PFSK-1 (cell line): ENCODE results near the gene EYA2.

Source experiments
- FOXP2 ChIP-seq: optimal IDR thresholded peaks from 2 replicates; pipeline ENCODE3; 2011; ENCODE audit warnings: borderline replicate concordance, control low read depth, inconsistent platforms; ENCODE audit not compliant: insufficient read depth; ENCODE audit errors: extremely low read length, extremely low read depth
- POLR2AphosphoS5 ChIP-seq: IDR thresholded peaks from 2 replicates; pipeline ENCODE4 v1.6.1; 2012; ENCODE audit warnings: low read depth, mild to moderate bottlenecking, control low read depth, low read length, moderate library complexity
- REST ChIP-seq, 2 experiments: IDR thresholded peaks; 2 replicates each; pipeline versions ENCODE4 v1.6.1 to v1.8.0; 2011 to 2012; ENCODE audit warnings: low read depth in 2 of 2, low read length in 2 of 2, control low read depth in 1 of 2, inconsistent platforms in 1 of 2, mild to moderate bottlenecking in 1 of 2, moderate library complexity in 1 of 2; ENCODE audit not compliant: insufficient read depth in 1 of 2
- SIN3A ChIP-seq: IDR thresholded peaks from 2 replicates; pipeline ENCODE4 v1.6.1; 2012; ENCODE audit warnings: mild to moderate bottlenecking, low read length, moderate library complexity, borderline replicate concordance; ENCODE audit not compliant: insufficient read depth
- TAF1 ChIP-seq: IDR thresholded peaks from 2 replicates; pipeline ENCODE4 v1.6.1; 2012; ENCODE audit warnings: low read length, control low read depth, borderline replicate concordance; ENCODE audit not compliant: insufficient read depth

The EYA2 gene

GRCh38 chr20:47142774-47143170, 248.1 kb downstream of the EYA2 start:
- TF ChIP-seq SIN3A (no peak), FOXP2 (no peak), TAF1 (no peak), POLR2AphosphoS5 (no peak)

- TF ChIP-seq POLR2AphosphoS5, result no peak
- no peak for TF ChIP-seq SIN3A
- TF ChIP-seq REST (IDR thresholded peaks at IDR 0.05; ENCODE audit: insufficient read depth in 1 of 2, low read depth in 2 of 2, low read length in 2 of 2), result no peak
- no peak for TF ChIP-seq TAF1
- TF ChIP-seq FOXP2, result no peak
Observed at GRCh38 chr20:47143657-47144056, 249.0 kb downstream of the EYA2 start.

GRCh38 chr20:47144463-47144862, 249.8 kb downstream of the EYA2 start:
- no peak for TF ChIP-seq TAF1
- TF ChIP-seq SIN3A, result no peak
- no peak for TF ChIP-seq FOXP2

- no peak for TF ChIP-seq SIN3A
- no peak for TF ChIP-seq REST (IDR thresholded peaks at IDR 0.05; ENCODE audit: insufficient read depth in 1 of 2, low read depth in 2 of 2, low read length in 2 of 2)
- no peak for TF ChIP-seq FOXP2
- no peak for TF ChIP-seq TAF1
- TF ChIP-seq POLR2AphosphoS5, result no peak
Observed at GRCh38 chr20:47146686-47147085, 252.0 kb downstream of the EYA2 start.

GRCh38 chr20:47148059-47148458, 253.4 kb downstream of the EYA2 start:
- no peak for TF ChIP-seq TAF1
- TF ChIP-seq REST (IDR thresholded peaks at IDR 0.05; ENCODE audit: insufficient read depth in 1 of 2, low read depth in 2 of 2, low read length in 2 of 2), result no peak
- TF ChIP-seq SIN3A, result no peak
- no peak for TF ChIP-seq POLR2AphosphoS5
- no peak for TF ChIP-seq FOXP2

GRCh38 chr20:47149939-47150338, 255.3 kb downstream of the EYA2 start:
- TF ChIP-seq REST (IDR thresholded peaks at IDR 0.05; ENCODE audit: insufficient read depth in 1 of 2, low read depth in 2 of 2, low read length in 2 of 2) (no peak), FOXP2 (no peak), POLR2AphosphoS5 (no peak), SIN3A (no peak)
